Rectal smooth muscle tissue (tissue), 1 donor: ENCODE results near the gene CDIP1.

ENCODE experiments used
- H3K27ac ChIP-seq: one replicate; pipeline ENCODE4 v1.7.0; 2013; ENCODE audit warnings: low read depth, low read length, inconsistent platforms
- H3K27me3 ChIP-seq: one replicate; pipeline ENCODE4 v1.7.0; 2013; ENCODE audit warnings: low read length; ENCODE audit not compliant: control insufficient read depth, insufficient read depth
- H3K36me3 ChIP-seq: one replicate; pipeline ENCODE4 v1.7.0; 2013; ENCODE audit warnings: low read length; ENCODE audit not compliant: control insufficient read depth, insufficient read depth
- H3K4me1 ChIP-seq: one replicate; pipeline ENCODE4 v1.7.0; 2013; ENCODE audit warnings: low read length; ENCODE audit not compliant: control insufficient read depth, insufficient read depth
- H3K4me3 ChIP-seq: one replicate; pipeline ENCODE4 v1.7.0; 2013; ENCODE audit warnings: low read length
- H3K9ac ChIP-seq: one replicate; pipeline ENCODE4 v1.7.0; 2013; ENCODE audit warnings: low read length

The CDIP1 gene

GRCh38 chr16:4564661-4565267 lies 26.2 kb upstream of the CDIP1 start:
- Histone ChIP-seq H3K27ac (no peak overlapping the region), H3K4me3 (no peak overlapping the region)

DNA sequence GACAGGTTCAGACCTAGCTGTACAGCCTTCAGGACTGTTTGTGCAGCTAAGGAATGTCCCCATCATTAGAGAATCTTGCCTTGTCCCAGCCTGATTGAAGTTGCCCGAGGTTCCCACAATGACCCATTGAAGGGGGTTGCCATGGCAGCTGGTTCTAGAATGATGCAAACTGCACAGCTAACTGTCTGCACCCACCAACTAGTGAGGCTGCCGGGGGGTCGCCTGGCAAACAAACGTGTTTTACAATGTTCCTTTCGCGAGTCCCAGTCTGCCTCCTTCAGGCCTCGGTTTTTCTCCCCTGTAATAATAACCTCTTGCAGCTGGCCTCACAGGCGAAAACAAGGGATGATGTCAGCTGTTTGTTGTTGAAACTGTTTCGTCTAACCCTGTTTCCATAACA lies 23.0 kb upstream of the CDIP1 start:
- Histone ChIP-seq H3K27me3 (no peaks in the 10 kb centered on the region), H3K9ac (no peak overlapping the region), H3K4me1 (no peaks in the 10 kb centered on the region), H3K27ac (no peak overlapping the region), H3K36me3 (no peaks in the 10 kb centered on the region), H3K4me3 (no peak overlapping the region)

More at GRCh38 chr16:4564661-4565267, 26.2 kb upstream of the CDIP1 start:
- Histone ChIP-seq H3K27me3 (no peaks in the 10 kb centered on the region), H3K9ac (no peak overlapping the region), H3K36me3 (no peaks in the 10 kb centered on the region), H3K4me1 (no peaks in the 10 kb centered on the region)

- Histone ChIP-seq H3K4me3 (no peak overlapping the region), H3K4me1 (no peaks in the 10 kb centered on the region), H3K27me3 (no peaks in the 10 kb centered on the region), H3K36me3 (no peaks in the 10 kb centered on the region), H3K27ac (no peak overlapping the region), H3K9ac (no peak overlapping the region)
Observed at GRCh38 chr16:4557973-4558372, 19.4 kb upstream of the CDIP1 start.

DNA sequence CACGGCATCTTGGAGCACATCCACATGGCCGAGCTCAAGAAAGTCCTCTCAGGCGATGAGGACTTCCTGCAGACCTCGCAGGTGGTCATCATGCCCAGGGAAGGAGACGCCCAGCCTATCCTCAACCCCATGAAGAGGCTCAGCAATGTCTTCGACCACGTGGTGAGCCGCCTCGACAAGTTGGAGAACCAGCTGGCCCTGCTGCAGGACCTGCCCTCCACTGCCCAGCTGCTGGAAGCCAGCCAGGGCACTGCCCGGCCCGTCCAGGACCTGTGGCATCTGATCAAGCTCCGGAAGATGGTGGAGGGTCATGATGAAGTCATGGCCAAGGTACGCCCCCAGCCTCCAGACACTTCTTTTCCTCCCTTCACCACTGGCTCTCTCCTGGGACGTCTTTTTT lies 18.0 kb upstream of the CDIP1 start:
- Histone ChIP-seq H3K36me3 (no peaks in the 10 kb centered on the region), H3K27me3 (no peaks in the 10 kb centered on the region), H3K9ac (no peak overlapping the region), H3K4me1 (no peaks in the 10 kb centered on the region), H3K4me3 (no peak overlapping the region), H3K27ac (no peak overlapping the region)

DNA sequence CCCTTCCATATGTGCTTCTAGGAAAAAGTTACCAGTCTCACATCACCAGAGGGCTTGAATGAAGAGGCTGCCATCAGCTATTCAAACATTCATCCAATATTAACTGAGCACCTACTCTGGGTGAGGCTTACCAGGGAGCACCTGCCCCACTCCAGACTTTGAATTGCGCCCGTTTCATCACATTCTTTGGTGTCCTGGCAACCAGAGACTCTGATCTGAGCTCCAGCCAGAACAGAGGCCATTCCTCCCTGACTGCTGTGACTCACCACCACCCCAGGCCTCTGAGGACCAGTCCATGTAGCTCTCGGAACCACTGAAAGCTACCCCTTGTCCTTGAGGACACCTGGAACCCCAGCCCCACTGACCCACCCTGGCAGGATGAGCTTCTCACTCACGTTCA lies 17.5 kb upstream of the CDIP1 start, which contains the start of gene C16orf96:
C16orf96 (plus strand) TSS at position 229 of the 400 bp plus-strand sequence; CDS start at position 379, 150 bp downstream.
- H3K36me3 ChIP-seq = no peaks in the 10 kb centered on the region
- H3K4me3 ChIP-seq = no peak within 1 kb of the TSS
- H3K27ac ChIP-seq = no peak within 1 kb of the TSS
- H3K9ac ChIP-seq = no peak within 1 kb of the TSS
- H3K27me3 ChIP-seq = no peaks in the 10 kb centered on the region
- no peaks in the 10 kb centered on the region for H3K4me1 ChIP-seq

GRCh38 chr16:4552541-4552940 lies 14.0 kb upstream of the CDIP1 start:
- Histone ChIP-seq H3K27me3 (no peaks in the 10 kb centered on the region), H3K4me3 (no peak overlapping the region), H3K27ac (no peak overlapping the region), H3K4me1 (no peaks in the 10 kb centered on the region), H3K9ac (no peak overlapping the region), H3K36me3 (no peaks in the 10 kb centered on the region)

GRCh38 chr16:4550591-4550990 lies 12.0 kb upstream of the CDIP1 start:
- no peaks in the 10 kb centered on the region for H3K27me3 ChIP-seq
- no peak overlapping the region for H3K4me3 ChIP-seq
- H3K4me1 ChIP-seq = no peaks in the 10 kb centered on the region
- H3K9ac ChIP-seq = no peak overlapping the region
- no peaks in the 10 kb centered on the region for H3K36me3 ChIP-seq
- no peak overlapping the region for H3K27ac ChIP-seq

GRCh38 chr16:4548124-4548523 lies 9.6 kb upstream of the CDIP1 start:
- Histone ChIP-seq H3K4me1 (no peaks in the 10 kb centered on the region), H3K9ac (no peak overlapping the region), H3K27me3 (no peaks in the 10 kb centered on the region), H3K27ac (no peak overlapping the region), H3K36me3 (no peaks in the 10 kb centered on the region), H3K4me3 (no peak overlapping the region)

GRCh38 chr16:4544473-4544872 lies 5.9 kb upstream of the CDIP1 start:
- H3K9ac ChIP-seq = no peak overlapping the region
- no peaks in the 10 kb centered on the region for H3K27me3 ChIP-seq
- H3K36me3 ChIP-seq = no peaks in the 10 kb centered on the region
- H3K27ac ChIP-seq = no peak overlapping the region
- H3K4me1 ChIP-seq = no peaks in the 10 kb centered on the region
- H3K4me3 ChIP-seq = no peak overlapping the region

GRCh38 chr16:4539716-4540284 lies 1.2 kb upstream of the CDIP1 start:
- H3K4me3 ChIP-seq = no peak overlapping the region
- no peak overlapping the region for H3K9ac ChIP-seq
- H3K4me1 ChIP-seq = peaks cover 3% of the 10 kb centered on the region
- H3K27ac ChIP-seq = no peak overlapping the region
- H3K36me3 ChIP-seq = no peaks in the 10 kb centered on the region
- no peaks in the 10 kb centered on the region for H3K27me3 ChIP-seq

GRCh38 chr16:4537376-4538343 lies 913 bp downstream of the CDIP1 start:
- Histone ChIP-seq H3K9ac (no peak overlapping the region), H3K27me3 (no peaks in the 10 kb centered on the region), H3K36me3 (no peaks in the 10 kb centered on the region), H3K4me3 (peak overlapping the region; percentile 74), H3K4me1 (peaks cover 3% of the 10 kb centered on the region), H3K27ac (peak overlapping the region; percentile 93)

DNA sequence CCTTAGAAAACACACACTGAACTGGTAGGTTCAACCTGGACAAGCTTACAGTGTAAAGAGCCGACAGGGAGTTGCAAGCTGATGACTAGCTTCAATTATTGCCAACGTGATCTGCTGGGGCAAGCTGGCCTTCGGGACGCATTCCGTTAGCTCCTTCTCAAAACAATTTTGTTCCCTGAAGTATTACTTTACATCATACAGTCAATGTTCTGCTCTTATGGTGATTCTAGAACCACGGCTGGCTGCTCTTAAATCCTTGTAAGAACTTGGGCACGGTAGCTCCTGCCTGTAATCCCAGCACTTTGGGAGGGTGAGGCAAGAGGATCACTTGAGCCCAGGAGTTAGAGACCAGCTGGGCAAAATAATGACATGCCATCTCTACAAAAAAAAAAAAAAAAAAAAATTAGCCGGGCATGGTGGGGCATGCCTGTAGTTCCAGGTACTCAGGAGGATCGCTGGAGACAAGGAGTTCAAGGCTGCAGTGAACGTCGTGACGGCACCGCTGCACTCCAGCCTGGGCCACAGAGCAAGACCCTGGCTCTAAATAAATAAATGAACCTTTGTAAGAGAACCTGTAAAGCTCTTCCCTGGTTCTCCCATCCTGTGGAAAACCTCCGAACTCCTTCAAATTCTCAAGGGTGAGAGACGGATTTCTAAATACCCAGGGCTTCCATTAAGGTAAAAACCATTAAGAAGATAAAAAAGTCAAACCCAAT lies 2.0 kb downstream of the CDIP1 start:
- H3K4me3 ChIP-seq = no peak overlapping the region
- H3K27ac ChIP-seq = no peak overlapping the region
- H3K27me3 ChIP-seq = no peaks in the 10 kb centered on the region
- no peaks in the 10 kb centered on the region for H3K36me3 ChIP-seq
- H3K9ac ChIP-seq = no peak overlapping the region
- H3K4me1 ChIP-seq = peaks cover 3% of the 10 kb centered on the region
